H9 (cell line): Measurements from ENCODE around the gene TSPAN18. TPM values are rescaled to one million over a fixed set of nuclear protein-coding genes. Genes with fewer than 3 reads are reported as not detected.

Experiments
- DNase-seq: peaks from one replicate; pipeline ENCODE4 v3.0.0-alpha.2; 2017
- H2AFZ ChIP-seq: one replicate; pipeline ENCODE4 v1.6.1; 2013; ENCODE audit warnings: mild to moderate bottlenecking, low read length, control low read depth, moderate library complexity
- H2AK5ac ChIP-seq: 2 replicates; pipeline ENCODE4 v1.6.1; 2013; ENCODE audit warnings: low read length, control low read depth, mixed read lengths; ENCODE audit not compliant: insufficient read length
- H2BK120ac ChIP-seq: one replicate; pipeline ENCODE4 v1.6.1; 2013; ENCODE audit warnings: low read depth, mild to moderate bottlenecking, low read length, control low read depth, inconsistent platforms; ENCODE audit not compliant: poor library complexity, severe bottlenecking
- H2BK12ac ChIP-seq: 2 replicates; pipeline ENCODE4 v1.6.1; 2013; ENCODE audit warnings: low read length, control low read depth, mixed read lengths, low read depth; ENCODE audit not compliant: insufficient read length
- H2BK15ac ChIP-seq: 2 replicates; pipeline ENCODE4 v1.6.1; 2013; ENCODE audit warnings: low read depth, low read length, control low read depth
- H2BK20ac ChIP-seq: one replicate; pipeline ENCODE4 v1.6.1; 2013; ENCODE audit warnings: low read depth, mild to moderate bottlenecking, low read length, control low read depth, inconsistent platforms; ENCODE audit not compliant: poor library complexity, severe bottlenecking
- H2BK5ac ChIP-seq: 2 replicates; pipeline ENCODE4 v1.6.1; 2013; ENCODE audit warnings: low read length, control low read depth, mixed read lengths; ENCODE audit not compliant: insufficient read length
- H3K14ac ChIP-seq: 2 replicates; pipeline ENCODE4 v1.6.1; 2013; ENCODE audit warnings: low read length, control low read depth; ENCODE audit not compliant: insufficient read depth
- H3K18ac ChIP-seq: 2 replicates; pipeline ENCODE4 v1.6.1; 2013; ENCODE audit warnings: low read depth, mild to moderate bottlenecking, mixed read lengths, low read length, control low read depth; ENCODE audit not compliant: insufficient read length
- H3K23ac ChIP-seq: 2 replicates; pipeline ENCODE4 v1.6.1; 2013; ENCODE audit warnings: low read length, control low read depth, mixed read lengths, low read depth; ENCODE audit not compliant: insufficient read length
- H3K23me2 ChIP-seq: 2 replicates; pipeline ENCODE4 v1.6.1; 2013; ENCODE audit warnings: low read depth, mild to moderate bottlenecking, mixed read lengths, low read length, control low read depth; ENCODE audit not compliant: insufficient read length, poor library complexity, severe bottlenecking
- H3K27ac ChIP-seq: 2 replicates; pipeline ENCODE4 v1.5.1; 2013; ENCODE audit warnings: low read length, control low read depth, mixed read lengths, low read depth; ENCODE audit not compliant: insufficient read length
- H3K27me3 ChIP-seq: 2 replicates; pipeline ENCODE4 v1.6.1; 2013; ENCODE audit warnings: low read length, control low read depth, inconsistent platforms; ENCODE audit not compliant: insufficient read depth
- H3K4ac ChIP-seq: 2 replicates; pipeline ENCODE4 v1.6.1; 2013; ENCODE audit warnings: low read depth, mild to moderate bottlenecking, control low read depth, inconsistent platforms, low read length, moderate library complexity
- H3K4me1 ChIP-seq: 2 replicates; pipeline ENCODE4 v1.6.1; 2013; ENCODE audit warnings: low read length, control low read depth, inconsistent platforms; ENCODE audit not compliant: insufficient read depth
- H3K4me2 ChIP-seq: 2 replicates; pipeline ENCODE4 v1.6.1; 2013; ENCODE audit warnings: low read length, control low read depth, mixed read lengths; ENCODE audit not compliant: insufficient read length, insufficient read depth
- H3K56ac ChIP-seq: 2 replicates; pipeline ENCODE4 v1.6.1; 2013; ENCODE audit warnings: low read depth, mild to moderate bottlenecking, mixed read lengths, low read length, control low read depth; ENCODE audit not compliant: insufficient read length
- H3K79me1 ChIP-seq: 2 replicates; pipeline ENCODE4 v1.6.1; 2013; ENCODE audit warnings: low read depth, mild to moderate bottlenecking, moderate library complexity, low read length, control low read depth, inconsistent platforms; ENCODE audit not compliant: insufficient read depth, poor library complexity, severe bottlenecking
- H3K79me2 ChIP-seq: 2 replicates; pipeline ENCODE4 v1.6.1; 2013; ENCODE audit warnings: low read length, control low read depth, inconsistent platforms; ENCODE audit not compliant: insufficient read depth
- H3K9ac ChIP-seq: 2 replicates; pipeline ENCODE4 v1.6.1; 2013; ENCODE audit warnings: low read length, control low read depth, mixed read lengths; ENCODE audit not compliant: insufficient read length; ENCODE audit errors: extremely low read depth
- H3K9me3 ChIP-seq: one replicate; pipeline ENCODE4 v1.6.1; 2013; ENCODE audit warnings: low read depth, low read length, inconsistent platforms; ENCODE audit not compliant: control insufficient read depth
- H3T11ph ChIP-seq: one replicate; pipeline ENCODE4 v1.6.1; 2013; ENCODE audit warnings: mild to moderate bottlenecking, low read length, control low read depth, inconsistent platforms
- H4K20me1 ChIP-seq: one replicate; pipeline ENCODE4 v1.6.1; 2013; ENCODE audit not compliant: control insufficient read depth, insufficient read length, insufficient read depth
- H4K5ac ChIP-seq: 2 replicates; pipeline ENCODE4 v1.6.1; 2013; ENCODE audit warnings: low read depth, mild to moderate bottlenecking, mixed read lengths, low read length, control low read depth; ENCODE audit not compliant: insufficient read length
- H4K8ac ChIP-seq: replicated peaks from 2 replicates; pipeline ENCODE4 v1.6.1; 2013; ENCODE audit warnings: low read length, control low read depth, mixed read lengths, low read depth; ENCODE audit not compliant: insufficient read length
- H4K91ac ChIP-seq: 2 replicates; pipeline ENCODE4 v1.6.1; 2013; ENCODE audit warnings: low read depth, mild to moderate bottlenecking, moderate library complexity, mixed read lengths, low read length, control low read depth; ENCODE audit not compliant: insufficient read length
- H3K27ac Mint-ChIP-seq, 3 experiments: 2 replicates in 2 of 3; 3 replicates in 1 of 3; pipeline ENCODE4 v1.8.0; 2020 to 2021; ENCODE audit warnings: mixed read lengths in 3 of 3, mild to moderate bottlenecking in 1 of 3, moderate library complexity in 1 of 3
- H3K27me3 Mint-ChIP-seq: 2 replicates; pipeline ENCODE4 v1.8.0; 2021; ENCODE audit warnings: low read depth, mild to moderate bottlenecking, moderate library complexity, mixed read lengths
- H3K36me3 Mint-ChIP-seq, 3 experiments: 2 replicates in 2 of 3; 3 replicates in 1 of 3; pipeline ENCODE4 v1.8.0; 2020 to 2021; ENCODE audit warnings: low read depth in 3 of 3, mixed read lengths in 3 of 3; ENCODE audit not compliant: insufficient read depth in 1 of 3
- H3K4me1 Mint-ChIP-seq, 2 experiments: 2 replicates each; pipeline ENCODE4 v1.8.0; 2020; ENCODE audit warnings: mixed read lengths in 2 of 2
- H3K4me3 Mint-ChIP-seq, 2 experiments: 2 replicates in 1 of 2; 3 replicates in 1 of 2; pipeline ENCODE4 v1.8.0; 2020 to 2021; ENCODE audit warnings: mild to moderate bottlenecking in 2 of 2, mixed read lengths in 2 of 2, moderate library complexity in 1 of 2
- H3K9me3 Mint-ChIP-seq, 2 experiments: 2 replicates in 1 of 2; 3 replicates in 1 of 2; pipeline ENCODE4 v1.8.0; 2020; ENCODE audit warnings: mild to moderate bottlenecking in 2 of 2, mixed read lengths in 2 of 2, moderate library complexity in 1 of 2
- WGBS: extraction: QIAGEN DNeasy Blood & Tissue Kit; methylation state at CpG from one replicate; pipeline ENCODE4 v1.1.7; 2013; ENCODE audit warnings: missing lambda C conversion rate, low lambda C conversion rate, mixed read lengths; ENCODE audit not compliant: insufficient read length; ENCODE audit errors: extremely low coverage; 5-methylcytosine and 5-hydroxymethylcytosine counted together
- total RNA-seq: library from RNA; stranded (reverse); gene quantifications from 2 replicates; pipeline ENCODE4 v1.2.1, GENCODE V29; 2021
- TF ChIP-seq, protein P1 (sequence below): fragments of 200-600 bp; sonication (generic); conservative IDR thresholded peaks from 3 replicates; pipeline ENCODE4 v1.8.0; 2021; ENCODE audit warnings: antibody characterized with exemption, mild to moderate bottlenecking

The TSPAN18 gene
- total RNA-seq, 1 experiment from 2014 or later: 25.3 TPM

DNA sequence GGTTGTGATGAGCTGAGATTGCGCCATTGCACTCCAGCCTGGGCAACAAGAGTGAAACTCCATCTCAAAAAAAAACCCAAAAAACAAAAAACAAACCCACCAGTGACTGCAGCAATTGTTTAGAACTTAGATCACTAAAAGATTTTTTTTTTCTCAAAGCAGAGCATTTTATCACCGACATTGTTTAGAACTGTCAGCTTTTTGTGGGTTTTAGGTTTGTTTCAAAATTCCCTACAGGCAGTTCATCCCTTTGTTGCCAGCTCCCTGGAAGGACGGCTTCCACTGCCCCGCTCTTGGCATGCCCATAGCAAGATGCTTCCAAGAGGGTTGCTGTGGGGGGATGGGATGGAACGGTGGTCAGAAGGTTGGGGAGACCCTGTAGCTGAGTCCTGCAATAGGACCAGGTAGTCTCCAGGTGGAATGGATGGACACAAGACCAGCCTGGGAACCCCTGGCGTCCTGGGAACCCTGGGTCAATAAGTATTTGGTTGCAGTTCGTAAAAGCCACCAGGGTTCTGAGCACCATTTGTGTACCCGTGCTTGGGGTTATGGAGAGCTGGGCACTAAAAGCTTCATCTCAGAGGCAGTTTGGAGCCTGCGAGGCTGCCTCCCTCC is 46.7 kb downstream of the TSPAN18 start:
- Histone ChIP-seq H2BK15ac (no peak overlapping the region), H3K56ac (no peak overlapping the region), H2AFZ (no peak overlapping the region), H2BK120ac (no peak overlapping the region), H4K5ac (no peak overlapping the region), H4K91ac (no peak overlapping the region), H3K9me3 (no peaks in the 10 kb centered on the region), H4K20me1 (no peaks in the 10 kb centered on the region), H3K23me2 (no peaks in the 10 kb centered on the region), H2BK5ac (no peak overlapping the region), H2AK5ac (no peak overlapping the region), H3K18ac (no peak overlapping the region), H3K79me2 (no peaks in the 10 kb centered on the region), H4K8ac (no peak overlapping the region), H3K27ac (no peak overlapping the region), H3K79me1 (no peaks in the 10 kb centered on the region), H2BK20ac (no peak overlapping the region), H3K4me2 (no peak overlapping the region), H2BK12ac (no peak overlapping the region), H3K4me1 (peaks cover 8% of the 10 kb centered on the region; the same call in 1 of the 2 replicates), H3K4ac (no peak overlapping the region), H3K27me3 (no peaks in the 10 kb centered on the region; the same call in 1 of the 2 replicates), H3K23ac (no peak overlapping the region), H3T11ph (no peak overlapping the region), H3K14ac (no peak overlapping the region), H3K9ac (no peak overlapping the region)
- H3K4me1 Mint-ChIP-seq: peaks cover 45% of the 10 kb centered on the region in 2 experiments
- TF ChIP-seq, protein P1, sequence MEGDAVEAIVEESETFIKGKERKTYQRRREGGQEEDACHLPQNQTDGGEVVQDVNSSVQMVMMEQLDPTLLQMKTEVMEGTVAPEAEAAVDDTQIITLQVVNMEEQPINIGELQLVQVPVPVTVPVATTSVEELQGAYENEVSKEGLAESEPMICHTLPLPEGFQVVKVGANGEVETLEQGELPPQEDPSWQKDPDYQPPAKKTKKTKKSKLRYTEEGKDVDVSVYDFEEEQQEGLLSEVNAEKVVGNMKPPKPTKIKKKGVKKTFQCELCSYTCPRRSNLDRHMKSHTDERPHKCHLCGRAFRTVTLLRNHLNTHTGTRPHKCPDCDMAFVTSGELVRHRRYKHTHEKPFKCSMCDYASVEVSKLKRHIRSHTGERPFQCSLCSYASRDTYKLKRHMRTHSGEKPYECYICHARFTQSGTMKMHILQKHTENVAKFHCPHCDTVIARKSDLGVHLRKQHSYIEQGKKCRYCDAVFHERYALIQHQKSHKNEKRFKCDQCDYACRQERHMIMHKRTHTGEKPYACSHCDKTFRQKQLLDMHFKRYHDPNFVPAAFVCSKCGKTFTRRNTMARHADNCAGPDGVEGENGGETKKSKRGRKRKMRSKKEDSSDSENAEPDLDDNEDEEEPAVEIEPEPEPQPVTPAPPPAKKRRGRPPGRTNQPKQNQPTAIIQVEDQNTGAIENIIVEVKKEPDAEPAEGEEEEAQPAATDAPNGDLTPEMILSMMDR: no peak
- no peak overlapping the region for H3K27ac Mint-ChIP-seq
- peaks cover 4% of the 10 kb centered on the region for H3K27me3 Mint-ChIP-seq
- peak; percentile 8 for DNase-seq
- peaks cover 1% of the 10 kb centered on the region in 2 experiments; a peak in 4 of 5 replicates for H3K9me3 Mint-ChIP-seq
- no CpG with 5 or more reads among the region's 9 CpGs for WGBS
- no peak overlapping the region for H3K4me3 Mint-ChIP-seq
- H3K36me3 Mint-ChIP-seq: peaks cover under 1 to 2% (median 2%) of the 10 kb centered on the region in 3 experiments; a peak in 4 of 7 replicates
